Heart right ventricle (tissue), 16 donors: ENCODE measurements around the gene SLIT3. TPM values are rescaled to one million over a fixed set of nuclear protein-coding genes. Genes with fewer than 3 reads are reported as not detected.
"Not testable (repeated sequence)": the region's sequence is repeated elsewhere in the genome, so short reads cannot be mapped to it uniquely, and the experiment has no call there.

Experiments used
- ATAC-seq, 8 donors: fragments of 200-7000 bp; cut with Tn5 transposase; one replicate each; pipeline ENCODE4 v1.9.1; 2020; ENCODE audit warnings: mild to moderate bottlenecking in 8 of 8, moderate library complexity in 8 of 8, moderate number of reproducible peaks in 1 of 8
- DNase-seq, 2 donors: peaks; one replicate each; pipeline ENCODE4 v3.0.0-alpha.2; 2020
- H3K27ac ChIP-seq, 10 donors: fragments of 200-600 bp; sonication (generic) in 2 of 10; one replicate each; pipeline versions ENCODE4 v1.5.0 to v1.8.0; 2020 to 2022; ENCODE audit warnings: mild to moderate bottlenecking in 3 of 10
- H3K27me3 ChIP-seq, 7 donors: fragments of 200-600 bp; one replicate each; pipeline ENCODE4 v1.8.0; 2021 to 2022; ENCODE audit warnings: mild to moderate bottlenecking in 2 of 7
- H3K36me3 ChIP-seq, 9 donors: fragments of 200-600 bp; sonication (generic) in 1 of 9; one replicate each; pipeline versions ENCODE4 v1.5.0 to v1.8.0; 2020 to 2022; ENCODE audit warnings: mild to moderate bottlenecking in 2 of 9
- H3K4me1 ChIP-seq, 9 donors: fragments of 200-600 bp; sonication (generic) in 1 of 9; one replicate each; pipeline versions ENCODE4 v1.5.0 to v1.8.0; 2020 to 2022; ENCODE audit warnings: mild to moderate bottlenecking in 4 of 9
- H3K4me3 ChIP-seq, 10 donors: fragments of 200-600 bp; sonication (generic) in 2 of 10; one replicate each; pipeline versions ENCODE4 v1.5.0 to v1.8.0; 2020 to 2022; ENCODE audit warnings: mild to moderate bottlenecking in 7 of 10, moderate library complexity in 2 of 10
- H3K9me3 ChIP-seq, 11 donors: fragments of 200-600 bp in 10 of 11; sonication (generic) in 2 of 11; one replicate each; pipeline versions ENCODE4 v1.5.0 to v1.8.0; 2013 to 2022; ENCODE audit warnings: mild to moderate bottlenecking in 2 of 11, control low read depth in 1 of 11, moderate library complexity in 1 of 11
- CTCF ChIP-seq, 9 donors: fragments of 200-600 bp; sonication (generic) in 2 of 9; IDR thresholded peaks; one replicate each; pipeline versions ENCODE4 v1.5.0 to v1.8.0; 2021 to 2022; ENCODE audit warnings: antibody characterized with exemption in 9 of 9, mild to moderate bottlenecking in 5 of 9, moderate library complexity in 1 of 9
- WGBS, 2 donors: extraction: QIAGEN DNeasy Blood & Tissue Kit; methylation state at CpG; one replicate each; pipeline ENCODE4 v1.1.7; 2013; ENCODE audit warnings: inconsistent platforms in 1 of 2; 5-methylcytosine and 5-hydroxymethylcytosine counted together
- intact Hi-C, 10 donors: fragments of 100-400 bp; cut with DNase I; formaldehyde crosslinking; loops; one replicate each; pipeline versions ENCODE4 v1.11.1 to v1.14.2; 2022
- polyA plus RNA-seq, 2 donors: library from polyadenylated mRNA; stranded (reverse); fragments of 200-250 nt; gene quantifications; one replicate each; pipeline ENCODE4 v1.2.3, GENCODE V29; 2013
- total RNA-seq, 10 donors: library from RNA; stranded (reverse); fragmentation: NEBNext Ultra II Directional in 3 of 10; extraction: Animal tissue kit (Norgen Biotek cat#: 25700) in 3 of 10; gene quantifications; one replicate each; pipeline versions ENCODE4 v1.2.1 to v1.2.4, GENCODE V29; 2021 to 2023
- donor health status: Arrhythmogenic right ventricular cardiomyopathy.
- donor health status: ischemic (EF 13 %, LVEDD 7.1; RV severe dilation, severe dysfunction).
- donor health status: healthy with polysubstance abuse.
- donor health status: DM: no; HTN: yes; CAD: no.
- donor health status: DM: no; HTN: no; CAD: no.
- donor health status: ischemic (EF 25% LVEDD 6.9; RV normal size, moderate dysfunction).
- donor health status: ischemic (EF 25% LVEDD 5.7; RV mildly dilated, moderate dysfunction).
- donor health status: healthy.
- donor health status: DM: yes; HTN: yes; CAD: no.
- donor health status: Ischemic cardiomyopathy.
- donor health status: ischemic (EF 35%, LVEDD 5.7; RV mildly dilated, moderate dysfunction).
- donor health status: nonischemic (EF 11% LVEDD 7.7; RV severe dilation, severe dysfunction).
- donor health status: DM: yes; HTN: yes; CAD: no.
- donor health status: PGD.
- donor health status: ischemic (EF 29% LVEDD 5.4; RV normal size, mild dysfunction).
- donor health status: nonischemic (EF 23%, LVEDD 6.1; RV moderate dilation, normal function).

SLIT3 gene
- total and polyA plus RNA-seq, 12 donors, result 2.0 to 29.2 (median 12.1) TPM

- no peak for TF ChIP-seq CTCF (IDR thresholded peaks at IDR 0.05)
- peaks cover 0 to 3% (median 0%) of the 10 kb centered on the region in 9 donors for H3K36me3 ChIP-seq
- H3K4me3 ChIP-seq, result no peak overlapping the region
- no peak for DNase-seq
- H3K4me1 ChIP-seq, result peaks cover 0 to 15% (median 6%) of the 10 kb centered on the region in 9 donors
- ATAC-seq, result no peak
- no peaks in the 10 kb centered on the region for H3K27me3 ChIP-seq
- WGBS, 2 donors, result 95% methylated on average over 7 of the region's 7 CpGs
- peaks cover 0 to 11% (median 0%) of the 10 kb centered on the region in 11 donors for H3K9me3 ChIP-seq
- intact Hi-C loops, result no loop called here
- no peak overlapping the region for H3K27ac ChIP-seq
These were observed 557.3 kb downstream of the SLIT3 start for GRCh38 chr5:168743617-168744016.

- peaks cover 0 to 11% (median 0%) of the 10 kb centered on the region in 11 donors for H3K9me3 ChIP-seq
- H3K36me3 ChIP-seq, ATAC-seq, DNase-seq, H3K4me3 ChIP-seq, intact Hi-C loops, H3K27me3 ChIP-seq, H3K27ac ChIP-seq: not testable (repeated sequence)
- peaks cover 0 to 15% (median 6%) of the 10 kb centered on the region in 9 donors for H3K4me1 ChIP-seq
- 87 to 89% methylated on average over 2 of the region's 2 CpGs for WGBS, 2 donors
These were observed 558.6 kb downstream of the SLIT3 start for GRCh38 chr5:168742311-168742710.

GRCh38 chr5:168740811-168741213 lies 560.1 kb downstream of the SLIT3 start:
- DNase-seq, result peak in 1 of 2 donors; percentile 30
- Histone ChIP-seq H3K4me3 (peak overlapping the region in 5 of 10 donors; percentile 1 to 33 (median 8)), H3K36me3 (no peaks in the 10 kb centered on the region), H3K27ac (peak overlapping the region in 1 of 10 donors; percentile 22), H3K4me1 (peaks cover 0 to 26% (median 6%) of the 10 kb centered on the region in 9 donors), H3K9me3 (peaks cover 0 to 11% (median 0%) of the 10 kb centered on the region in 11 donors), H3K27me3 (no peaks in the 10 kb centered on the region)
- intact Hi-C loops, result no loop called here
- no peak for TF ChIP-seq CTCF (IDR thresholded peaks at IDR 0.05)
- WGBS, 2 donors, result 44 to 52% methylated on average over 8 of the region's 8 CpGs
- ATAC-seq, result peak; percentile 46 to 84 (median 68)

- Histone ChIP-seq H3K4me3 (peak overlapping the region in 5 of 10 donors; percentile 1 to 33 (median 8)), H3K9me3 (peaks cover 0 to 11% (median 0%) of the 10 kb centered on the region in 11 donors), H3K36me3 (no peaks in the 10 kb centered on the region), H3K27me3 (no peaks in the 10 kb centered on the region), H3K4me1 (peaks cover 0 to 30% (median 6%) of the 10 kb centered on the region in 9 donors), H3K27ac (peak overlapping the region in 1 of 10 donors; percentile 22)
- no peak for TF ChIP-seq CTCF (IDR thresholded peaks at IDR 0.05)
- intact Hi-C loops, result no loop called here
- WGBS, 2 donors, result 38 to 58% methylated on average over 2 of the region's 2 CpGs
- DNase-seq, result no peak
- peak in 6 of 8 donors; percentile 11 to 67 (median 24) for ATAC-seq
These were observed 560.7 kb downstream of the SLIT3 start for GRCh38 chr5:168740092-168740800.

- Histone ChIP-seq H3K36me3 (no peaks in the 10 kb centered on the region), H3K27ac (no peak overlapping the region), H3K9me3 (peaks cover 0 to 9% (median 0%) of the 10 kb centered on the region in 11 donors), H3K4me3 (no peak overlapping the region), H3K4me1 (peaks cover 0 to 40% (median 12%) of the 10 kb centered on the region in 9 donors), H3K27me3 (no peaks in the 10 kb centered on the region)
- DNase-seq, result no peak
- WGBS, 2 donors, result 95 to 96% methylated on average over 2 of the region's 2 CpGs
- no peak for TF ChIP-seq CTCF (IDR thresholded peaks at IDR 0.05)
- no peak for ATAC-seq
- intact Hi-C loops, result no loop called here
These were observed 563.9 kb downstream of the SLIT3 start for GRCh38 chr5:168737066-168737465.
